Caco-2 (cell line): ENCODE data around the gene ACHE. TPM values are rescaled to one million over a fixed set of nuclear protein-coding genes. Genes with fewer than 3 reads are reported as not detected.

ENCODE experiments used
- BruUV-seq: library from RNA; stranded (reverse); fragments of 400-500 nt; replicated peaks from 2 replicates; lab custom pipeline; 2021; lab: Mats Ljungman, UMichigan
- CTCF ChIA-PET: fragments of 300-600 bp; sonication (Branson Sonifier 250); formaldehyde crosslinking; loops from one replicate; lab custom pipeline; 2022; ENCODE audit warnings: antibody characterized with exemption; lab: Charles Lee
- POLR2A ChIA-PET: fragments of 300-600 bp; sonication (Branson Sonifier 250); formaldehyde crosslinking; loops from one replicate; lab custom pipeline; 2022; ENCODE audit warnings: antibody characterized with exemption; lab: Charles Lee
- DNase-seq, 2 experiments: peaks; one replicate each; pipeline versions ENCODE4 v3.0.0 to v3.0.0-alpha.2; 2020 to 2022
- H3K27me3 ChIP-seq: replicated peaks from 2 replicates; pipeline ENCODE4 v1.6.0; 2011; ENCODE audit warnings: low read length; ENCODE audit not compliant: control insufficient read depth, insufficient read depth
- H3K36me3 ChIP-seq: 2 replicates; pipeline ENCODE4 v1.5.1; 2011; ENCODE audit warnings: low read length; ENCODE audit not compliant: control insufficient read depth, insufficient read depth
- H3K4me1 ChIP-seq: fragments of 250-450 bp; sonication (Bioruptor Pico); 2 replicates; pipeline ENCODE4 v1.5.1; 2020; ENCODE audit warnings: mild to moderate bottlenecking
- H3K4me3 ChIP-seq: 2 replicates; pipeline ENCODE4 v1.5.1; 2011; ENCODE audit warnings: low read depth, mild to moderate bottlenecking, control low read depth, low read length
- H3K9me3 ChIP-seq: fragments of 250-450 bp; sonication (Bioruptor Pico); 2 replicates; pipeline ENCODE4 v1.5.1; 2020; ENCODE audit warnings: mild to moderate bottlenecking, moderate library complexity
- H3K27ac Mint-ChIP-seq: one replicate; pipeline ENCODE4 v1.8.0; 2022; ENCODE audit warnings: mixed read lengths; ENCODE audit not compliant: unreplicated experiment
- H3K27me3 Mint-ChIP-seq: one replicate; pipeline ENCODE4 v1.8.0; 2022; ENCODE audit warnings: mixed read lengths; ENCODE audit not compliant: insufficient read depth, unreplicated experiment
- H3K36me3 Mint-ChIP-seq: one replicate; pipeline ENCODE4 v1.8.0; 2022; ENCODE audit warnings: mild to moderate bottlenecking, mixed read lengths; ENCODE audit not compliant: insufficient read depth, unreplicated experiment
- H3K4me1 Mint-ChIP-seq: one replicate; pipeline ENCODE4 v1.8.0; 2022; ENCODE audit warnings: low read depth, mixed read lengths; ENCODE audit not compliant: unreplicated experiment
- H3K4me3 Mint-ChIP-seq: one replicate; pipeline ENCODE4 v1.8.0; 2022; ENCODE audit warnings: mild to moderate bottlenecking, moderate library complexity, mixed read lengths; ENCODE audit not compliant: unreplicated experiment
- H3K9me3 Mint-ChIP-seq: one replicate; pipeline ENCODE4 v1.8.0; 2022; ENCODE audit warnings: mixed read lengths; ENCODE audit not compliant: unreplicated experiment
- intact Hi-C: fragments of 100-400 bp; cut with micrococcal nuclease; formaldehyde crosslinking; loops from one replicate; pipeline ENCODE4 v1.10.0; 2022; ENCODE audit not compliant: unreplicated experiment
- total RNA-seq: library from RNA; stranded (reverse); gene quantifications from 2 replicates; pipeline ENCODE4 v1.2.3, GENCODE V29; 2022
- TF ChIP-seq, protein P1 (sequence below), 2 experiments: fragments of 200-600 bp in 1 of 2; IDR thresholded peaks; 1 replicate in 1 of 2; 2 replicates in 1 of 2; pipeline versions ENCODE4 v1.5.1 to v1.8.0; 2011 to 2022; ENCODE audit warnings: antibody characterized with exemption in 1 of 2, control low read depth in 1 of 2, inconsistent platforms in 1 of 2, low read depth in 1 of 2, low read length in 1 of 2, mild to moderate bottlenecking in 1 of 2, moderate library complexity in 1 of 2; ENCODE audit not compliant: insufficient read depth in 1 of 2, severe bottlenecking in 1 of 2, unreplicated experiment in 1 of 2

Gene ACHE
- total RNA-seq, 1 experiment from 2014 or later, result 19.0 TPM

- H3K4me1 ChIP-seq, result peaks cover 26% of the 10 kb centered on the region
- peak overlapping the region; percentile 88 for H3K4me3 Mint-ChIP-seq
- intact Hi-C loops, result no loop called here
Measured at GRCh38 chr7:100890653-100891567, 4.8 kb downstream of the ACHE start.

DNA sequence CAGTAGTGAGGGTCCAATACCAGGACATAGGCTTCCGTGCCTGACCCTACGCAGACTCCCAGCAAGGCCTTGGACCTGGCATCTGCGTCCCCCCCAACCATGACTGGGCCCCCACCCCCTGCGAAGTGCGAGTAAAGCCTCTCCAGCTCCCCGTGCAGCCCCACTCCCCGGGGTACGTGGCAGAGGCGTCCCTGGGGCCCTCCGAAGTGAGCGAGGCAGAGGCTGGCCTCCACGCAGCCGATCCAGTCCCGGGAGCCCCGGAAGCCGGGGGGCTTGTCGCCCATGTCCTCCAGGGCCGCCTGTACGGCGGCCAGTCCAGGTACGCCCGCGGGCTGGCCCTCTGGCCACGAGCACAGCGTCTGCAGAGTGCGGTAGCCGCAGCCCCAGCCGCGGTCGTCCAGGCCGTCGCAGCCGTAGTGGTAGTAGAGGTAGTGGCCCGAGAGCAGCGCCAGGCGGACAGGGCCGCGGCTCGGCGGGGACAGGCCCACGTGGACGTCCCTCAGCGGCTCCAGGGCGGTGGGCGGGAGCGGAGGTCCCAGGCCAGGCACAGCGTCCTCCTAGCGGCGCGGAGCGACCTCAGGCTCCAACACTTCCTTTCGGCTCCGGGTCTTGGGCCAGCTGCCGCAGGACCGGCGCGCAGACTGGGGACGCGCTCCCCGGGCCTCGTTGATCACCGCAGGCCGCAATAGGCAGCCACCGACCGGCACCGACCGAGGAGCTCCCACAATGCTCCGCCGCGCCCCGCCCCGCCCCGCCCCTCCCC is 6.5 kb downstream of the ACHE start, which contains the start of gene UFSP1:
Gene UFSP1, minus strand, starts transcription at position 728 of the 763 bp plus-strand sequence. Its CDS starts 444 bp downstream, at position 284.
- H3K9me3 Mint-ChIP-seq, result no peaks in the 10 kb centered on the region
- peak within 1 kb of the TSS; percentile 67 for H3K4me3 ChIP-seq
- no peaks in the 10 kb centered on the region for H3K27me3 Mint-ChIP-seq
- intact Hi-C loops, result loop anchor here (1.0 kb wide), 2 partner anchors 14 to 37 kb away; partner anchors contain the start of genes SLC12A9 and SRRT
- peaks cover 23% of the 10 kb centered on the region for H3K4me1 ChIP-seq
- H3K36me3 Mint-ChIP-seq, result peaks cover 63% of the 10 kb centered on the region
- ChIA-PET POLR2A (interaction anchor here (0.5 to 2.4 kb wide), 16 partner anchors 11 to 328 kb away, joined by 3 to 76 read pairs (median 5); partner anchors contain the start of genes EPHB4, FBXO24, PLOD3 and POP7), CTCF (interaction anchor here (0.5 to 1.4 kb wide), 19 partner anchors 14 to 775 kb away, joined by 3 to 22 read pairs (median 5); partner anchors contain the start of genes EPHB4, FBXO24, LRCH4 and POP7)
- H3K36me3 ChIP-seq, result peaks cover 5% of the 10 kb centered on the region
- H3K27me3 ChIP-seq, result no peaks in the 10 kb centered on the region
- TF ChIP-seq, protein P1, sequence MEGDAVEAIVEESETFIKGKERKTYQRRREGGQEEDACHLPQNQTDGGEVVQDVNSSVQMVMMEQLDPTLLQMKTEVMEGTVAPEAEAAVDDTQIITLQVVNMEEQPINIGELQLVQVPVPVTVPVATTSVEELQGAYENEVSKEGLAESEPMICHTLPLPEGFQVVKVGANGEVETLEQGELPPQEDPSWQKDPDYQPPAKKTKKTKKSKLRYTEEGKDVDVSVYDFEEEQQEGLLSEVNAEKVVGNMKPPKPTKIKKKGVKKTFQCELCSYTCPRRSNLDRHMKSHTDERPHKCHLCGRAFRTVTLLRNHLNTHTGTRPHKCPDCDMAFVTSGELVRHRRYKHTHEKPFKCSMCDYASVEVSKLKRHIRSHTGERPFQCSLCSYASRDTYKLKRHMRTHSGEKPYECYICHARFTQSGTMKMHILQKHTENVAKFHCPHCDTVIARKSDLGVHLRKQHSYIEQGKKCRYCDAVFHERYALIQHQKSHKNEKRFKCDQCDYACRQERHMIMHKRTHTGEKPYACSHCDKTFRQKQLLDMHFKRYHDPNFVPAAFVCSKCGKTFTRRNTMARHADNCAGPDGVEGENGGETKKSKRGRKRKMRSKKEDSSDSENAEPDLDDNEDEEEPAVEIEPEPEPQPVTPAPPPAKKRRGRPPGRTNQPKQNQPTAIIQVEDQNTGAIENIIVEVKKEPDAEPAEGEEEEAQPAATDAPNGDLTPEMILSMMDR (IDR thresholded peaks at IDR 0.05; ENCODE audit: insufficient read depth in 1 of 2, low read depth in 1 of 2, low read length in 1 of 2, severe bottlenecking in 1 of 2, unreplicated experiment in 1 of 2), result no peak
- peak within 1 kb of the TSS; percentile 88 for H3K4me3 Mint-ChIP-seq
- peak in 1 of 2 experiments; percentile 43 for DNase-seq
- H3K27ac Mint-ChIP-seq, result peak within 1 kb of the TSS; percentile 87
- no peaks in the 10 kb centered on the region for H3K9me3 ChIP-seq
- BruUV-seq, result no TSS peak
- peaks cover 55% of the 10 kb centered on the region for H3K4me1 Mint-ChIP-seq

More at GRCh38 chr7:100890653-100891567, 4.8 kb downstream of the ACHE start:
- TF ChIP-seq, protein P1 (IDR thresholded peaks at IDR 0.05; ENCODE audit: insufficient read depth in 1 of 2, low read depth in 1 of 2, low read length in 1 of 2, severe bottlenecking in 1 of 2, unreplicated experiment in 1 of 2), result no peak
- ChIA-PET CTCF (interaction anchor here (0.6 to 1.4 kb wide), 6 partner anchors 38 to 461 kb away, joined by 4 to 8 read pairs (median 6); partner anchors contain the start of gene SLC12A9), POLR2A (interaction anchor here (0.6 to 2.4 kb wide), 6 partner anchors 16 to 694 kb away, joined by 3 to 76 read pairs (median 9); partner anchors contain the start of genes POP7, SRRT and TRIM56)
- Mint-ChIP-seq H3K9me3 (no peaks in the 10 kb centered on the region), H3K27ac (peak overlapping the region; percentile 87), H3K27me3 (no peaks in the 10 kb centered on the region), H3K4me1 (peaks cover 45% of the 10 kb centered on the region), H3K36me3 (peaks cover 49% of the 10 kb centered on the region)
- peak overlapping the region; percentile 67 for H3K4me3 ChIP-seq
- H3K27me3 ChIP-seq, result no peaks in the 10 kb centered on the region
- peaks cover 2% of the 10 kb centered on the region for H3K36me3 ChIP-seq
- no TSS peak for BruUV-seq
- DNase-seq, result no peak
- no peaks in the 10 kb centered on the region for H3K9me3 ChIP-seq
